ENCODE data around the gene TCFL5.

DNA sequence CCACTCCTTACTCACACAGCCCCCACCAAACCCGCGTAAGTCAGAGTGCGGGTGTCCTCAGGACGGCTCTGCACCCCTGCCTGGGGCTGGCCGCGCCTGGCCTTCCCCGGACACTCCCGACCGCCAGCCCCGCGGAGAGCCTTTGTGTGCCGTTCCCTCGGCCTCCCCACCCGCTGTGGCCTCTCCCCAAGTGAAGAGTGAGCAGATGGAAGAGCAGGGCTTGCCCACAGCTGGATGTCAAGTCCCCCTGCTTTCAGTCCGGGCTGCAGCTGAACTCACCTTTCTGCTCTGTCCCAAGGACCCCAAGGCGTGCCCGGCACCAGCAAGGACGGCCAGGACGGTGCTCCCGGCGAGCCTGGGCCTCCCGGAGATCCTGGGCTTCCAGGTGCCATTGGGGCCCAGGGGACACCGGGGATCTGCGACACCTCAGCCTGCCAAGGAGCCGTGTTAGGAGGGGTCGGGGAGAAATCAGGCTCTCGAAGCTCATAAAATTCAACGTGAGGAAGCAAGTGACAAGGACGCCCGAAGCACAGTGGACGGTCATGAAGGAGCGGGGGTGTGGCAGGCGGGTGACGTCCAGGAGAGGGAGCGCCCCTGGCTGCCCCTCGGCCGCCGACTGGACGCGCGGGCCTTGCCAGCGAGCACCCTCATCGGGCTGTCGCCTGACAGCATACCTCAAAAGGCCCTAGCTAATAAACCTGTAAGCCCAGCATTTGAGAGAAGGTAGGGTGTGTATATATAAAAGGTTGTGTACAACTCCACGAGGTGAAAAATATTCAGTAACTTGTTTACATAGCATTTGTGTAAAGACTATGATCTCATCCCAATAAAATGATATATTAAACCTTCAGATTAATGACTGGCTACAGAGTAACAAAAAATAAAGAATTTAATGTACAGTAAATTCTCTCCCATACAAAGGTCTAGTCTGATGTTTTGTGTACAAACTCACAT, 21.1 kb downstream of the TCFL5 start:
- TF ChIP-seq, protein P1, sequence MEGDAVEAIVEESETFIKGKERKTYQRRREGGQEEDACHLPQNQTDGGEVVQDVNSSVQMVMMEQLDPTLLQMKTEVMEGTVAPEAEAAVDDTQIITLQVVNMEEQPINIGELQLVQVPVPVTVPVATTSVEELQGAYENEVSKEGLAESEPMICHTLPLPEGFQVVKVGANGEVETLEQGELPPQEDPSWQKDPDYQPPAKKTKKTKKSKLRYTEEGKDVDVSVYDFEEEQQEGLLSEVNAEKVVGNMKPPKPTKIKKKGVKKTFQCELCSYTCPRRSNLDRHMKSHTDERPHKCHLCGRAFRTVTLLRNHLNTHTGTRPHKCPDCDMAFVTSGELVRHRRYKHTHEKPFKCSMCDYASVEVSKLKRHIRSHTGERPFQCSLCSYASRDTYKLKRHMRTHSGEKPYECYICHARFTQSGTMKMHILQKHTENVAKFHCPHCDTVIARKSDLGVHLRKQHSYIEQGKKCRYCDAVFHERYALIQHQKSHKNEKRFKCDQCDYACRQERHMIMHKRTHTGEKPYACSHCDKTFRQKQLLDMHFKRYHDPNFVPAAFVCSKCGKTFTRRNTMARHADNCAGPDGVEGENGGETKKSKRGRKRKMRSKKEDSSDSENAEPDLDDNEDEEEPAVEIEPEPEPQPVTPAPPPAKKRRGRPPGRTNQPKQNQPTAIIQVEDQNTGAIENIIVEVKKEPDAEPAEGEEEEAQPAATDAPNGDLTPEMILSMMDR (IDR thresholded peaks at IDR 0.05; ENCODE audit: low read length) = no peak
- TF ChIP-seq EZH2phosphoT487 (IDR thresholded peaks at IDR 0.05; ENCODE audit: low read length) (no peak), EZH2 (optimal IDR thresholded peaks at IDR 0.05; ENCODE audit: low read depth, low read length) (no peak)
